Kidney (tissue), 14 donors: ENCODE measurements around the gene TMEM212. TPM values are rescaled to one million over a fixed set of nuclear protein-coding genes. Genes with fewer than 3 reads are reported as not detected.
"Not testable (repeated sequence)": the region's sequence is repeated elsewhere in the genome, so short reads cannot be mapped to it uniquely, and the experiment has no call there.

Experiments used
- DNase-seq, 5 donors: peaks; one replicate each; pipeline ENCODE4 v3.0.0-alpha.2; 2013 to 2020
- FAIRE-seq: peaks from 2 replicates; lab custom pipeline; 2012; peaks lifted over from hg19 to GRCh38; lab: Jason Lieb, UNC
- H3K27ac ChIP-seq, 2 donors: one replicate each; pipeline ENCODE4 v1.7.0; 2013; ENCODE audit warnings: low read depth in 2 of 2, low read length in 2 of 2, inconsistent platforms in 1 of 2
- H3K27me3 ChIP-seq: one replicate; pipeline ENCODE4 v1.7.1; 2013; ENCODE audit warnings: low read length, inconsistent platforms; ENCODE audit not compliant: control insufficient read depth, insufficient read depth
- H3K36me3 ChIP-seq, 3 donors: one replicate each; pipeline versions ENCODE4 v1.7.0 to v1.7.1; 2013; ENCODE audit warnings: low read length in 3 of 3, control low read depth in 1 of 3, inconsistent platforms in 1 of 3; ENCODE audit not compliant: insufficient read depth in 3 of 3, control insufficient read depth in 2 of 3
- H3K4me1 ChIP-seq, 3 donors: one replicate each; pipeline versions ENCODE4 v1.7.0 to v1.7.1; 2013; ENCODE audit warnings: low read length in 3 of 3, inconsistent platforms in 1 of 3, low read depth in 1 of 3; ENCODE audit not compliant: control insufficient read depth in 2 of 3, insufficient read depth in 2 of 3
- H3K4me3 ChIP-seq, 3 donors: one replicate each; pipeline versions ENCODE4 v1.7.0 to v1.8.1; 2013; ENCODE audit warnings: low read length in 3 of 3, control low read depth in 1 of 3, inconsistent platforms in 1 of 3
- H3K9ac ChIP-seq, 3 donors: one replicate each; pipeline versions ENCODE4 v1.7.0 to v1.7.1; 2013; ENCODE audit warnings: low read length in 3 of 3, control low read depth in 1 of 3, inconsistent platforms in 1 of 3
- H3K9me3 ChIP-seq, 3 donors: one replicate each; pipeline versions ENCODE4 v1.7.0 to v1.7.1; 2013; ENCODE audit warnings: low read length in 3 of 3, control low read depth in 1 of 3, inconsistent platforms in 1 of 3; ENCODE audit not compliant: control insufficient read depth in 2 of 3, insufficient read depth in 1 of 3
- CTCF ChIP-seq: IDR thresholded peaks from 3 replicates; pipeline ENCODE4 v1.5.1; 2012; ENCODE audit warnings: mild to moderate bottlenecking, moderate library complexity, borderline replicate concordance; ENCODE audit not compliant: insufficient read depth; ENCODE audit errors: extremely low read depth
- intact Hi-C: fragments of 100-400 bp; cut with DNase I; formaldehyde crosslinking; loops from one replicate; pipeline ENCODE4 v1.11.1; 2022
- polyA plus RNA-seq: library from polyadenylated mRNA; stranded (reverse); fragments of 350-450 nt; fragmentation: Illumina TruSeq; extraction: RNeasy Lipid Tissue Mini Kit (QIAGEN cat#74804); gene quantifications from one replicate; pipeline ENCODE4 v1.2.3, GENCODE V29; 2014; ENCODE audit warnings: low read depth, low replicate concordance; ENCODE audit not compliant: insufficient read depth
- total RNA-seq: library from RNA; stranded (reverse); fragmentation: NEBNext Ultra II Directional; extraction: Animal tissue kit (Norgen Biotek cat#: 25700); gene quantifications from one replicate; pipeline ENCODE4 v1.2.1, GENCODE V29; 2021
- donor health status: control.
- donor health status: control.
- donor health status: control.
- donor health status: control.
- donor health status: control.
- donor health status: DM: yes; HTN: yes; CAD: no.
- donor health status: Normal renal cell carcinoma (clear cell type).

TMEM212 gene
- total and polyA plus RNA-seq, 2 donors from 2014 or later, result not detected

- Histone ChIP-seq H3K4me3 (no peak overlapping the region), H3K27ac (no peak overlapping the region), H3K9ac (no peak overlapping the region), H3K36me3 (no peaks in the 10 kb centered on the region), H3K9me3 (peaks cover 0 to 4% (median 0%) of the 10 kb centered on the region in 3 donors), H3K4me1 (no peaks in the 10 kb centered on the region), H3K27me3 (no peaks in the 10 kb centered on the region)
- DNase-seq, result no peak
- intact Hi-C loops, result no loop called here
- no peak for TF ChIP-seq CTCF
- FAIRE-seq, result no peak
Measured at GRCh38 chr3:171813278-171813896, 29.8 kb upstream of the TMEM212 start.

GRCh38 chr3:171813897-171814460 is 29.2 kb upstream of the TMEM212 start:
- intact Hi-C loops, result no loop called here
- Histone ChIP-seq H3K36me3 (no peaks in the 10 kb centered on the region), H3K27me3 (no peaks in the 10 kb centered on the region), H3K4me1 (no peaks in the 10 kb centered on the region), H3K9ac (no peak overlapping the region), H3K27ac (no peak overlapping the region), H3K4me3 (no peak overlapping the region), H3K9me3 (peaks cover 0 to 4% (median 0%) of the 10 kb centered on the region in 3 donors)
- DNase-seq (no peak), FAIRE-seq (no peak)
- no peak for TF ChIP-seq CTCF

GRCh38 chr3:171814662-171815061 is 28.5 kb upstream of the TMEM212 start:
- H3K9ac ChIP-seq, DNase-seq, H3K36me3 ChIP-seq, H3K9me3 ChIP-seq, intact Hi-C loops, H3K27me3 ChIP-seq, FAIRE-seq, H3K27ac ChIP-seq, H3K4me1 ChIP-seq, H3K4me3 ChIP-seq: not testable (repeated sequence)

GRCh38 chr3:171815973-171816595 is 27.1 kb upstream of the TMEM212 start:
- intact Hi-C loops, result no loop called here
- Histone ChIP-seq H3K9ac (no peak overlapping the region), H3K36me3 (no peaks in the 10 kb centered on the region), H3K4me1 (no peaks in the 10 kb centered on the region), H3K27ac (no peak overlapping the region), H3K27me3 (no peaks in the 10 kb centered on the region), H3K9me3 (peaks cover 0 to 4% (median 0%) of the 10 kb centered on the region in 3 donors), H3K4me3 (no peak overlapping the region)
- no peak for DNase-seq
- no peak for FAIRE-seq
- no peak for TF ChIP-seq CTCF
